ENCODE results near the gene ARHGAP26. TPM values are rescaled to one million over a fixed set of nuclear protein-coding genes. Genes with fewer than 3 reads are reported as not detected.

Gene ARHGAP26
- total and polyA plus RNA-seq, 10 donors: 4.2 to 148 (median 55.5) TPM

- peaks cover 0 to 6% (median 0%) of the 10 kb centered on the region in 8 donors for H3K9me3 ChIP-seq
Measured at GRCh38 chr5:143204474-143205246, 434.5 kb downstream of the ARHGAP26 start.

GRCh38 chr5:143205386-143205785 lies 435.2 kb downstream of the ARHGAP26 start:
- no peak overlapping the region for H3K27ac ChIP-seq
- 91 to 100% (median 97%) methylated on average over 3 of the region's 3 CpGs for WGBS, 5 donors

More at GRCh38 chr5:143204474-143205246, 434.5 kb downstream of the ARHGAP26 start:
- H3K36me3 ChIP-seq: no peaks in the 10 kb centered on the region
- H3K4me3 ChIP-seq: no peak overlapping the region
- TF ChIP-seq POLR2A (IDR thresholded peaks at IDR 0.05) (no peak), CTCF (IDR thresholded peaks at IDR 0.05 in 8 of 11, conservative IDR thresholded peaks at IDR 0.05 in 3 of 11) (no peak), POLR2AphosphoS5 (IDR thresholded peaks at IDR 0.05) (no peak)
- intact Hi-C loops (cut with DNase I; ENCODE audit: low total_unique reads): no loop called here
- H3K4me1 ChIP-seq: peaks cover 4 to 36% (median 13%) of the 10 kb centered on the region in 6 donors
- no peak for DNase-seq
- no peak overlapping the region for H3K27ac ChIP-seq
- 89 to 92% (median 92%) methylated on average over 7 of the region's 7 CpGs for WGBS, 5 donors
- no peaks in the 10 kb centered on the region for H3K27me3 ChIP-seq (replicated peaks in 1 of 7)

GRCh38 chr5:143205883-143206195 lies 435.7 kb downstream of the ARHGAP26 start:
- intact Hi-C loops (cut with DNase I; ENCODE audit: low total_unique reads): no loop called here
- Histone ChIP-seq H3K9me3 (peaks cover 0 to 6% (median 0%) of the 10 kb centered on the region in 8 donors), H3K27me3 (replicated peaks in 1 of 7) (no peaks in the 10 kb centered on the region), H3K27ac (no peak overlapping the region), H3K4me3 (no peak overlapping the region), H3K4me1 (peaks cover 4 to 36% (median 13%) of the 10 kb centered on the region in 6 donors), H3K36me3 (peaks cover 0 to 9% (median 0%) of the 10 kb centered on the region in 6 donors)
- 70 to 94% (median 86%) methylated on average over 3 of the region's 3 CpGs for WGBS, 5 donors
- TF ChIP-seq POLR2A (IDR thresholded peaks at IDR 0.05) (no peak), CTCF (IDR thresholded peaks at IDR 0.05 in 8 of 11, conservative IDR thresholded peaks at IDR 0.05 in 3 of 11) (no peak), POLR2AphosphoS5 (IDR thresholded peaks at IDR 0.05) (no peak)
- no peak for DNase-seq

More at GRCh38 chr5:143205386-143205785, 435.2 kb downstream of the ARHGAP26 start:
- Histone ChIP-seq H3K36me3 (peaks cover 0 to 6% (median 0%) of the 10 kb centered on the region in 6 donors), H3K4me3 (no peak overlapping the region), H3K4me1 (peaks cover 4 to 36% (median 13%) of the 10 kb centered on the region in 6 donors), H3K9me3 (peaks cover 0 to 6% (median 0%) of the 10 kb centered on the region in 8 donors), H3K27me3 (replicated peaks in 1 of 7) (no peaks in the 10 kb centered on the region)
- DNase-seq: no peak
- intact Hi-C loops (cut with DNase I; ENCODE audit: low total_unique reads): no loop called here
- TF ChIP-seq CTCF (IDR thresholded peaks at IDR 0.05 in 8 of 11, conservative IDR thresholded peaks at IDR 0.05 in 3 of 11) (no peak), POLR2AphosphoS5 (IDR thresholded peaks at IDR 0.05) (no peak), POLR2A (IDR thresholded peaks at IDR 0.05) (no peak)
